IPS DF 4.7 (cell line): ENCODE data around the gene ADAMTS13.
"Not testable (repeated sequence)": the region's sequence is repeated elsewhere in the genome, so short reads cannot be mapped to it uniquely, and the experiment has no call there.

Experiments
- DNase-seq: peaks from one replicate; pipeline ENCODE4 v3.0.0-alpha.2; 2013; ENCODE audit warnings: low spot score; ENCODE audit errors: extremely low read depth

The ADAMTS13 gene

DNA sequence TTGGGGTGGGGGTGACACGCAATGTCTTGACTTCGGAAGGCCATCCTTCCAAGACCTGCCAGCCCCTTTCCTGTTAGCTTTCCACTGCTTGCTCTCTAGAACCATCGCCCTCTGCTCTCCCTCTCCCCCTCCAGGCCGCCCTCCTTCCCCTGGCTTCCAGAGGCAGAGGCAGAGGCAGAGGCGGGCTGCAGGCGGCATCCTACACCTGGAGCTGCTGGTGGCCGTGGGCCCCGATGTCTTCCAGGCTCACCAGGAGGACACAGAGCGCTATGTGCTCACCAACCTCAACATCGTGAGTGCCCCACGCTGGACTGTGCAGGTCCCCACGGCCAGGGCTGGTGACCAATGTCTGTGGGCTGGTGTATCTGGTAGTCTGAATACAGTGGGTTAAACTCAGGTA, 2.0 kb downstream of the ADAMTS13 start:
- DNase-seq: no peak

DNA sequence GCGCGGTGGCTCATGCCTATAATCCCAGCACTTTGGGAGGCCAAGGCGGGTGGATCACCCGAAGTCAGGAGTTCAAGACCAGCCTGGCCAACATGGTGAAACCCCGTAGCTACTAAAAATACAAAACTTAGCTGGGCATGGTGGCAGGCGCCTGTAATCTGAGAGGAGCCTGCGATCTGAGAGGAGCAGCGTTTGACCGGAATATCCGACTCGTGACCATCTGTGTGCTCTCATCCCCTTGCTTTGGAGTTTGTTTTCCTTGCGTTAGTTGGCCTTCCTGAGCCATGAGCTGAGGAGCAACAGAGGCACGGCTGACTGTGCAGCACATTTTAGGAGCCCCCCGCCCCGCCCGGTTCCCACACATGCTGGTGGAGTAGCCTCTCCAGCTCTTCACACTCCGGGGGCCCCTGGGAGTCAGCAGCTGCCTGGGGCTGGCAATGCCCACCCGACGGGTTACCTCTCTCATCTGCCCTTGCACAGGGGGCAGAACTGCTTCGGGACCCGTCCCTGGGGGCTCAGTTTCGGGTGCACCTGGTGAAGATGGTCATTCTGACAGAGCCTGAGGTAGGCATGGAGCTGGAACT, 3.0 kb downstream of the ADAMTS13 start:
- no peak for DNase-seq

DNA sequence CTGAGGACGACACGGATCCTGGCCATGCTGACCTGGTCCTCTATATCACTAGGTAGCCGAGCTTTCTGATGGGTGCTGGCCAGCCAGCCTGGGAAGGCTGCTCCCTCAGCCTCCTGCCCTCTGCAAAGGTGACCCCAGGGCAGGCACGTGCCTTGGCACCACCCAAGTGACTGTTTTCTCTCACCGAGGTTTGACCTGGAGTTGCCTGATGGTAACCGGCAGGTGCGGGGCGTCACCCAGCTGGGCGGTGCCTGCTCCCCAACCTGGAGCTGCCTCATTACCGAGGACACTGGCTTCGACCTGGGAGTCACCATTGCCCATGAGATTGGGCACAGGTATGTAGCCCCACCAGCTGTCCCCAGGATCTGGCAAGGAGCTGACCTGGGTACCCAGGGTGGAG, 3.8 kb downstream of the ADAMTS13 start:
- no peak for DNase-seq

DNA sequence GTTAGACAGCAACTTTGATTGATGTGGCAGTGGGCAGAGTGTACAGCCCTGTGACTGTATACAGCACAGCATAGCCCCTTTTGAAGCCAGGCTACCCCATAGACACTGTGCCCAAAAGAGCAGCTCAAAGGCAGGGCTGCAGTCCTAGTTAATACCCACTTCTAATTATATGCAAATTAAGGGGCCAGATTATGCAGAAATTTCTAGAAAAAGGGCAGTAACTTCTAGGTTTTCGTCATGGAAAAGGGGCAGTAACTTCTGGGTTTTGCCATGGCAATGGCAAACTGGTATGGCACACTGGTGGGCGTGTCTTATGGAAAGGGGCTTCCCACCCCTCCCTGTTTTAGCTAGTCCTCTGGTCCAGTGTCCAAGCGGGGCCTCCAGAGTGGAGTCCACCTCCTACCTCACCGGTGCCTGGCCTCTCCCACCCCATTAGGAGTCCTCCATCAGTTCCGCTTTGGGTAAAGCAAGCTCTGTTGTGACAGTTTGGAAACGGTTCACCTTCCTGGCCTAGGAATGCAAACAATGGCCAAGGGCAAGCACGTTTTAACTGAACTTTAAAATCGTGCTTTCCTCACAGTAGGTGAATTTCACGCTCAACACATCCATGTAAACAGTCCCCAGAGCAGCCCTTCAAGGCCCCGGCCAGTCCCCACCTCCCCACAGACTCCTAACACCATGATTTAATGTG, 5.6 kb downstream of the ADAMTS13 start:
- DNase-seq: no peak

DNA sequence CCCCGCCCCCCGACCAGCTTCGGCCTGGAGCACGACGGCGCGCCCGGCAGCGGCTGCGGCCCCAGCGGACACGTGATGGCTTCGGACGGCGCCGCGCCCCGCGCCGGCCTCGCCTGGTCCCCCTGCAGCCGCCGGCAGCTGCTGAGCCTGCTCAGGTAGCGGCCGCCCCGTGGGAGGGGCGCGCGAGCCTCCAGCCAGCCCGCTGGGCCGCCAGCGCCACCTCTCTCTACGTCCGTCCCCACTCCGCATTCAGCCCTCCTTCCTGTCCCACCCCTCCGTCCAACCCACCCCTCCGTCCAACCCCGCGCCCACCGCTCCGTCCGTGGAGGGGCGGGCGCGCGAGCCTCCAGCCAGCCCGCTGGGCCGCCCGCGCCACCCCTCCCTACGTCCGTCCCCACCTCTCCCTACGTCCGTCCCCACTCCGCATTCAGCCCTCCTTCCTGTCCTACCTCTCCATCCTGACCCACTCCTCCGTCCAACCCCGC, 6.5 kb downstream of the ADAMTS13 start:
- no peak for DNase-seq

DNA sequence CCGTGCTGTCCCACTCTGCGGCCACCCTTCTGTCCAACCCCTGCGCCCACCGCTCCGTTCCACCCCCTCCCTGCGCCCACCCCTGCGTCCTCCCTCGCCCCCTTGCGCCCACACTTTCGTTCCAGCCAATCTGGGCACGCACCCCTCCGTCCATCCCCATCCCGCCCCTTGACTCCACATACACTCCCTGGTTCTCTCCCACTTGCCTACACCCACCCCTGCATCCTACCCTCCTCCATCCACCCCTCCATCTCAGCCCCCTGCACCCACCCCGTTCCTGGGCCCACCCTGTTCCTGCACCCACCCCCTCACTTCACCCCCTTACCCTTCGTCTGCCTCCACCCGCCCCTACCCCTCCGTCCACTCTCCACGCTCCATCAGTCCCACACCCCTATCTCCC, 7.0 kb downstream of the ADAMTS13 start:
- DNase-seq: no peak

DNA sequence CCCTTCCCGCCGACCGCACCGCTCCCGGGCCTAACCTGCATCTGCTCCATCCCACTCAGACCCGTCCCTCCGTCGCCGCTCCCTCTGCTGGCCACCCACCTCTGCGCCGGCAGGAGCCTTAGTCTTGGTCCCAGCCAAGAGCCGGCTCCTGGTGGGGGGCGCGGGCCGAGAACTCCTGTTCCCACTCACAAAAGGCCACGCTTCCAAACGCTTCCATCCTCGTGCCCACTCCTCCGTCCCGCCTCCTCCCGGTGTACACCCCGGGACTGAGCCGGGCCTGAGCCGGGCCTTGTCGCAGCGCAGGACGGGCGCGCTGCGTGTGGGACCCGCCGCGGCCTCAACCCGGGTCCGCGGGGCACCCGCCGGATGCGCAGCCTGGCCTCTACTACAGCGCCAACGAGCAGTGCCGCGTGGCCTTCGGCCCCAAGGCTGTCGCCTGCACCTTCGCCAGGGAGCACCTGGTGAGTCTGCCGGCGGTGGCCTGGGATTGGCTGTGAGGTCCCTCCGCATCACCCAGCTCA, 7.5 kb downstream of the ADAMTS13 start:
- no peak for DNase-seq

DNA sequence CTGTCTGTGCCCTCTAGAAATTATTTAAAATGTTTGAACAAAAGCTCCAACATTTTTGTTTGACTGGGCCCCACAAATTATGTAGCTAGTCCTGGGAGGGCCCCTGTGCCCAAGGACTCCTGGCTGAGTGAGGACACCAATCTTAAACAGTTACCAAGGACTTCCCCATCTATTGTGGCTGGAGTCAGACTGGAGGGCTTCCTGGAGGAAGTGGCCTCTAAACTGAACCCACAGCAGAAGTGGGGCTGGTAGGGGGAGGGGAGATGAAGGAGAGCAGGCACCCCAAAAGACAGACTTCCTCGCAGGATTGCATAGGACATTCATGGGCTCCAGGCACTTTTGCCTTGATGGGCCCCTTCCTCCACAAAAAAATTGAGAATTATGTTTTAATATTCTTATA, 8.1 kb downstream of the ADAMTS13 start:
- DNase-seq: no peak

DNA sequence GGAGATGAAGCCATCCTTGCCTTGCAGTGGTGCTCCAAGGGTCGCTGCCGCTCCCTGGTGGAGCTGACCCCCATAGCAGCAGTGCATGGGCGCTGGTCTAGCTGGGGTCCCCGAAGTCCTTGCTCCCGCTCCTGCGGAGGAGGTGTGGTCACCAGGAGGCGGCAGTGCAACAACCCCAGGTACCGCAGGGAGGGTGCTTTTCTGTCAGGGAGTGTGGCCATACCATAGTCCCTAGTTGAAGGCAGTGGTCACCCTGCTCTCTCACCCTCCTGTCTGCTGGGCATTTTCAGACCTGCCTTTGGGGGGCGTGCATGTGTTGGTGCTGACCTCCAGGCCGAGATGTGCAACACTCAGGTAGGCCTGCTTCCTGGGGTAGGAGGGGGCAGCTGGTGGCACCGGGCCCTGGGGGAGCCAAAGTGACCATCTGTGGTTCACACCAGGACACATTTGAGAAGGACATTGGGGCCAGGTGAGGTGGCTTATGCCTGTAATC, 11.2 kb downstream of the ADAMTS13 start:
- no peak for DNase-seq

DNA sequence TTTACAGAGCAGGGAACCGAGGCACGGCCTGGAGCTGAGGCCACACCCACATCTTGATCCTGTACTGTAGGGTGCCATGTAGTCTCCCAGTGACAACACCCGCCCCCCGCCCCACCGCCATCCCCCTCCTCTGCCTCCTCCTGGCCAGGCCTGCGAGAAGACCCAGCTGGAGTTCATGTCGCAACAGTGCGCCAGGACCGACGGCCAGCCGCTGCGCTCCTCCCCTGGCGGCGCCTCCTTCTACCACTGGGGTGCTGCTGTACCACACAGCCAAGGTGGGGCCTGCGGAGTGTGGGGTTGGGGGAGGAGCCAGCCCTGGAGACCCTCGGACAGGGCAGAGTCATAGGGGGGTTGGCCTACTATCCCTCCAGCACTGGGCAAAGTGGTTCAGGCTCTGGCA, 14.5 kb downstream of the ADAMTS13 start:
- DNase-seq: no peak

DNA sequence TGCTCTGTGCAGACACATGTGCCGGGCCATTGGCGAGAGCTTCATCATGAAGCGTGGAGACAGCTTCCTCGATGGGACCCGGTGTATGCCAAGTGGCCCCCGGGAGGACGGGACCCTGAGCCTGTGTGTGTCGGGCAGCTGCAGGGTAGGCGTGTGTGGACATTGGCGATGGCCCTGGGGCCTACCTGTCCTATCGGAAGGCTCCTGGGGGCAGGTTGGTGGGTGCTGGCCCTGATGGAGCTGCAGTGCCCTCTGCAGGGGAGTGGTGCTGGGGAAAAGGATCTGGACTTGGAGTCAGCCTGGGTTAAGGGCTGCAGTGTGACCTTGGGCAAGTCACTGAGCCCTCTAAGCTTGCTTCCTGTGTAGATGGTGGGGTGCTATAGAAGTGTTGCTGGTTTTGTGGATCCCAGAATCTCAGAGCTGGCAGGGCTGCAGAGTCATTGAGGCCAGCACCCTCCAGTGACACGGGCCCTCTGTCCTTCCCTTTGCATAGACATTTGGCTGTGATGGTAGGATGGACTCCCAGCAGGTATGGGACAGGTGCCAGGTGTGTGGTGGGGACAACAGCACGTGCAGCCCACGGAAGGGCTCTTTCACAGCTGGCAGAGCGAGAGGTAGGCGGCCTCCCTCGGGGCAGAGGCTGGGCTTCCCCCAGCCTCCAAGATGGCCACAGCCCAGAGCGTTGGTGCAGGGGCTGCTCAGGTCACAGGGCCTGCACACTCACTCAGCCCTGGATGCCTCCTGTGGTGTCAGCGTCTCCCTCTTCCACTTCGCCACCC, 15.8 kb downstream of the ADAMTS13 start:
- no peak for DNase-seq

DNA sequence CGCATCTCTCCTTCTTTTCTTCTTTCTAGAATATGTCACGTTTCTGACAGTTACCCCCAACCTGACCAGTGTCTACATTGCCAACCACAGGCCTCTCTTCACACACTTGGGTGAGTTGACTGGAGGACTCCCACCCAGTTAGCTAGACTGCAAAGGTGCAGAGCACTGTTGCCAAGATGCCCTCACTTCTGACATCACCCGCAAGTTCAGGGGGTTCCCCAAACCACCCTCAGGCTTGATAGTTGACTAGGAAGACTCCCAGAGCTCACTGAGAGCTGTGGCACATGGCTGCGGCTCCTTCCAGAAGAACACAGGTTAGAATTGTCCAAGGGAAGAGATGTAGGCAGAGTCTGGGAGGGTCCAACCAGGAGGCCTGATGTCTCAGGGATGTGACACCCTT, 17.2 kb downstream of the ADAMTS13 start:
- no peak for DNase-seq

DNA sequence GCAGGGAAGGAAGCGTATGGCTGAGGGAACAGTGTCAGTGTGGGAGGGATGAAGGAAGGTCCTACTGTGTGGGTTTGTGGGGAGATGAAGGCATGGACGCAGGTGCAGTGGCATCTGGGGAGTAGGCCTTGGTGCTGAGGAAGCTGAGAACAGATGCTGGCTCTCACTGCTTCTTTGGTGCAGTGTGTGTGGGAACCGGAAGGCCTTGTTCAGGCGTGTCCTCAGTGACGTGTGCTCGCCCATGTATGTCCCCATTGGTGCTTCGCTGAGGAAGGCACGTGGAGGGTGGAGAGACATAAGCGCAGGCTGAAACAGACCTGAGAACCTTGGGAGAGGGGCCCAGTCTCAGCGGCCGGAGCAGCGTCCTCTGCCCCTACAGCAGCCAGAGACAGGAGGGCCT, 18.7 kb downstream of the ADAMTS13 start:
- no peak for DNase-seq

DNA sequence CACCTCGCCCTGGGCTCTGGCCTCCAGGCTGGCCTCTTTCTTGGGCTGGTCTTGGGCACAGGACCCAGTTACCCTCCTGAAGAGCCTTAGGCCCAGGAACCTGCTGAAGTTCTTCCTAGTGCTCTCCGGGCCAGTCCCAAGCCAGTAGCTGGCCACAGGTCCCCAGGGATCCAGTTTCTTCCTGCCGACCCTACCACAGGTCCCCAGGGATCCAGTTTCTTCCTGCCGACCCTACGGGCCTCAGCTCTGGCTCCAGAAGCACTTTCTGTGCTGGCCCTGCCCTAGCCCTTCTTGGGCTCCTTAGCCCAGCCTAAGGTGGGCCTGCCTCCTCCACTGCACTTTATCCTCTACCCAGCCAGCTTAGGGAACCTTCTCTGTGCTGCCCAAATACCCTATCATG, 19.4 kb downstream of the ADAMTS13 start:
- DNase-seq: no peak

DNA sequence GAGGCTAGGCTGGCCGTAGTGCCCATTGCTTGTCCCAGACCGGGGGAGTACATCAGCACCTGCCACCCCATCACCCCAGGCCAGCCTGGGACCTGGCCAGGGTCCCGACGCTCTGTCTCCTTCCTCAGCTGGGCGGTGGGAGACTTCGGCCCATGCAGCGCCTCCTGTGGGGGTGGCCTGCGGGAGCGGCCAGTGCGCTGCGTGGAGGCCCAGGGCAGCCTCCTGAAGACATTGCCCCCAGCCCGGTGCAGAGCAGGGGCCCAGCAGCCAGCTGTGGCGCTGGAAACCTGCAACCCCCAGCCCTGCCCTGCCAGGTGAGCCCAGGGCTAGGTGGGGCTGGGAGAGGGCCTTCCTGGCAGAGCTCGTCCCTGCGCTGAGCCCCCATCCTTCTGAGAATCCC, 21.1 kb downstream of the ADAMTS13 start:
- DNase-seq: no peak

DNA sequence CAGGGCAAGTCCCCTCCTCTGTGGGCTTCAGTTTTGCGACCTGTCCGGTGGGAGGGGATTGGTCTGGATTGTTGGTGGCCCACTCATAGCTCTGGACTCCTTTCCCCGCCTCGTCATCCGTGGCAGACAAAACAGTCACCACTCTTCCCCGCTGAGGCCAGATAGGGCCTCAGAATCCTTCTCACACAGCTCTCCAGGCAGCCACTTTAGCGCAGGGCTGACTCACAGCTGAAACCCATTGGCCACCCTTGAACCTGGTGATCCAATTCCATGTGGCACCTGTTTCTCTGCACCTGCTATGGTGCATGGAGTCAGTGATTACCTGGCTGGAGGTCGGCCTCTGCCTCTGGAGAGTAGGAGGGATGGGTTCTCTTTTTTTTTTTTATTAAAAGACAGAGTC, 21.8 kb downstream of the ADAMTS13 start:
- no peak for DNase-seq

DNA sequence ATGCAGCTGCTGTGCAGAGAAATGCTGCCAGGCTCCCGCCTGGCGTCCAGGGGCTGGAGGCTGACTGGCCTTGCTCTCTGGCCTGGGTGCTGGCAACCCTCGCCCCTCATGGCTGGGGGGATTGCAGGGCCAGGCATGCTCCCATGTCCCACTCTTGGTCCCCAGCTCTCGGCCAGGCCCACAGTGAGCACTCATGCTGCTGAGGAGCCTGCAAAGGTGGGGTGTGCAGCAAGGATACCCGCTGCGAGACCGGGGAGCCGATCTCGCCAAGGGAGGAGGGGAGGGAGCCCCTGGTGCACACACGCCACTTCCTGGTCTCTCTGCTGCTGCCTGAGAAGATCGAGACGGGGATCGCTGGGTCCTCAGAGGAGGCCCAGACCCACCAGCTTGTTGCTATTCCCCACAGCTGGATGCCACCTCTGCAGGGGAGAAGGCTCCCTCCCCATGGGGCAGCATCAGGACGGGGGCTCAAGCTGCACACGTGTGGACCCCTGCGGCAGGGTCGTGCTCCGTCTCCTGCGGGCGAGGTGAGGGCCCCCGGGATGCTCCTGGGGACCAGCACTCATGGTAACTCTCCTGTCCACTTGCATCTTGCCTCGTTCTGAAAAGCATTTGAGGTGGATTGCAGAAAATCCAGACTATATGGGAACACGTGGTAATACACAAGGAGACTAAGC, 23.3 kb downstream of the ADAMTS13 start:
- DNase-seq: no peak

DNA sequence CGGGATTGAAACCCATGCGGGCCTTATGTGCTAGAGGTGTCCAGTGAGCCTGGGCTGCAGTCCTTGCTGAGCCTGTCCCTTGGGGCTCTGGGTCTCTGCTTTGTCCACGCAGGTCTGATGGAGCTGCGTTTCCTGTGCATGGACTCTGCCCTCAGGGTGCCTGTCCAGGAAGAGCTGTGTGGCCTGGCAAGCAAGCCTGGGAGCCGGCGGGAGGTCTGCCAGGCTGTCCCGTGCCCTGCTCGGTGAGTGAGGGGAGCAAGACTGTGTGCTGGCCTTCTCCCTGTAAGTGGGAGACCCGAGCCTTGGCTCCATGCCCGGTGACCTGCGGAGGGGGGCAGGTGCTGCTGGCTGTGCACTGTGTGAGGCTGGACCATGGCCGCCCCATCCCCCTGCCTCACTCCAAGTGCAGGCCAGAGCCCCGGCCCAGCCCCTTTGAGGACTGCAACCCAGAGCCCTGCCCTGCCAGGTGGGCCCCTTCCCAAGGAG, 26.4 kb downstream of the ADAMTS13 start:
- no peak for DNase-seq

DNA sequence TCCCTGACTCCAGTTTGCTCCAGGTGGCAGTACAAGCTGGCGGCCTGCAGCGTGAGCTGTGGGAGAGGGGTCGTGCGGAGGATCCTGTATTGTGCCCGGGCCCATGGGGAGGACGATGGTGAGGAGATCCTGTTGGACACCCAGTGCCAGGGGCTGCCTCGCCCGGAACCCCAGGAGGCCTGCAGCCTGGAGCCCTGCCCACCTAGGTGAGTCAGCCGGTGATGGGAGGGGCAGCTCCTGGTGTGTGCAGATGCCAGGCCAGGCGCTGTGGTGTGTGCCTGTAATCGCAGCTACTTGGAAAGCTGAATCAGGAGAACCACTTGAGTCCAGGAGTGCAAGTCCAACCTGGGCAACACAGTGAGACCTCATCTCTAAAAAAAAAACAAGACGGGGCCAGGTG, 27.6 kb downstream of the ADAMTS13 start:
- DNase-seq: no peak

DNA sequence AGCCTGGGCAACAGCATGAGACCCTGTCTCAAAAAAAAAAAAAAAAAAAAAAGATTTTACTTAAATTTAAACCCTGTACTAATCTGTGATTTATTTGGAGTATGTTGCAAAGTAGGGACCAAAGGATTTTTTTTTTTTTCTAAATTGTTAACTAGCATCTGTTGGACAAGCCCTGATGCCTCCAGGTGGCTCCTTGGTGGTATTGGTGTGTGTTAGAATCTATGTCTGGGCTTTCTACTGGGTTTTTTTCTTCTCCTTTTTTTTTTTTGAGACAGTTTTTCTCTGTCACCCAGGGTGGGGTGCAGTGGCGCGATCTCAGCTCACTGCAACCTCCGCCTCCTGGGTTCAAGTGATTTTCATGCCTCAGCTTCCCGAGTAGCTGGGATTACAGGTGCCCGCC, 29.7 kb downstream of the ADAMTS13 start:
- not testable (repeated sequence) for DNase-seq

DNA sequence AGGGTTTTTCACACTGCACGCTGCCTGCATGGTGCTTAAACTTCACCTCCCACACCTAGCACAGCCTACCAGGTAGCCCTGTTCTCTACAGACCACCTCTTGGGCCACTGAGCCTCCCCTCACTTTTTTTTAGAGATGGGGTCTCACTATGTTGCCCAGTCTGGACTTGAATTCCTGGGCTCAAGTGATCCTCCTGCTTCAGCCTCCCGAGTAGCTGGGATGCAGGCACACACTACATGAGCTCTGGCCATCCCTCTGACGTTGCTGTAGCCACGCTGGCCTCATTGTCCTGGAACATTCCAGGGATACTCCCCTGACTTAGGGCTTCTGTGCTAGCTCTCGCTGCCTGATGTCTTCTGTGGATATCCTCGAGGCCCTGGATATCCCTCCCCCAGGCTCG, 30.4 kb downstream of the ADAMTS13 start:
- DNase-seq: no peak
